Measurements from ENCODE around the gene CPED1. TPM values are rescaled to one million over a fixed set of nuclear protein-coding genes. Genes with fewer than 3 reads are reported as not detected.
"Not testable (repeated sequence)": the region's sequence is repeated elsewhere in the genome, so short reads cannot be mapped to it uniquely, and the experiment has no call there.

The CPED1 gene
- total RNA-seq, 1 donor from 2014 or later: 38.6 TPM

DNA sequence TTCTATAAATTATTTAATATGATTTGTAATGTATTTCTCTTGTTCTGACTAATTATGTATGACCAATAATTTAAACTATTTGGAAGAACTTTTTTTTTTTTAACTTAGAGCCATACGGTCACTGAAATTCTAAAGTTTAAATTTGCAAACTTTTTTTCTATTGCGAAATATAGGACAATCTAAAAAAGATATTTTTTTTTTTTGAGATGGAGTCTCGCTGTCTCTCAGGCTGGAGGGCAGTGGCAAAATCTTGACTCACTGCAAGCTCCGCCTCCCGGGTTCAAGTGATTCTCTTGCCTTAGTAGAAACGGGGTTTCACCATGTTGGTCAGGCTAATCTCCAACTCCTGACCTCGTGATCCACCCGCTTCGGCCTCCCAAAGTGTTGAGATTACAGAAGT lies 130.5 kb downstream of the CPED1 start:
- H3K4me3 ChIP-seq: no peak overlapping the region
- no peak overlapping the region for H3K27ac ChIP-seq
- no peaks in the 10 kb centered on the region for H3K27me3 ChIP-seq (ENCODE audit: low read depth)
- no peaks in the 10 kb centered on the region for H3K4me1 ChIP-seq
- TF ChIP-seq, protein P1, sequence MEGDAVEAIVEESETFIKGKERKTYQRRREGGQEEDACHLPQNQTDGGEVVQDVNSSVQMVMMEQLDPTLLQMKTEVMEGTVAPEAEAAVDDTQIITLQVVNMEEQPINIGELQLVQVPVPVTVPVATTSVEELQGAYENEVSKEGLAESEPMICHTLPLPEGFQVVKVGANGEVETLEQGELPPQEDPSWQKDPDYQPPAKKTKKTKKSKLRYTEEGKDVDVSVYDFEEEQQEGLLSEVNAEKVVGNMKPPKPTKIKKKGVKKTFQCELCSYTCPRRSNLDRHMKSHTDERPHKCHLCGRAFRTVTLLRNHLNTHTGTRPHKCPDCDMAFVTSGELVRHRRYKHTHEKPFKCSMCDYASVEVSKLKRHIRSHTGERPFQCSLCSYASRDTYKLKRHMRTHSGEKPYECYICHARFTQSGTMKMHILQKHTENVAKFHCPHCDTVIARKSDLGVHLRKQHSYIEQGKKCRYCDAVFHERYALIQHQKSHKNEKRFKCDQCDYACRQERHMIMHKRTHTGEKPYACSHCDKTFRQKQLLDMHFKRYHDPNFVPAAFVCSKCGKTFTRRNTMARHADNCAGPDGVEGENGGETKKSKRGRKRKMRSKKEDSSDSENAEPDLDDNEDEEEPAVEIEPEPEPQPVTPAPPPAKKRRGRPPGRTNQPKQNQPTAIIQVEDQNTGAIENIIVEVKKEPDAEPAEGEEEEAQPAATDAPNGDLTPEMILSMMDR (IDR thresholded peaks at IDR 0.05): no peak
- no peaks in the 10 kb centered on the region for H3K36me3 ChIP-seq
- ATAC-seq (no peak), DNase-seq (no peak)
- no peaks in the 10 kb centered on the region for H3K9me3 ChIP-seq
- intact Hi-C loops (cut with DNase I): no loop called here

DNA sequence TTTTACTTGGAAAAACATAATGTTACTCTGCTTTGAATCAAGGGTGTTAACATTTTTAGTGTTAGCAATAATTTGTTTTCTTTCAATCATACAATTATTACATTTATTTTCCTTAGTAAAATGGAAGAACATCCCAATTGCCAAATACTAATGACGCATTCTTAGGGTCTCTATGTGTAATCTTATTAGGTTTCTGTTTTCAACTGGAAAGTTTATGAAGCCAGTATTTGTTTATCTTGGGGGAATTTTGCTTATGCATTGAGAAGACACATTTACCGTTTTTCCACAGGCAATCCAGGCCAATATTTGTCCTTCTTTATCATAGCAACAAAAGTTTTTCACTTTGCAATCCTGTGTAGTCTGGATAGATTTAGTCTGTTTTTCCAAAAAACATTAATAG lies 134.5 kb downstream of the CPED1 start:
- ATAC-seq (no peak), DNase-seq (no peak)
- no peak overlapping the region for H3K27ac ChIP-seq
- intact Hi-C loops (cut with DNase I): no loop called here
- no peaks in the 10 kb centered on the region for H3K36me3 ChIP-seq
- H3K27me3 ChIP-seq (ENCODE audit: low read depth): no peaks in the 10 kb centered on the region
- no peaks in the 10 kb centered on the region for H3K9me3 ChIP-seq
- H3K4me1 ChIP-seq: no peaks in the 10 kb centered on the region
- H3K4me3 ChIP-seq: no peak overlapping the region
- TF ChIP-seq, protein P1 (IDR thresholded peaks at IDR 0.05): no peak

DNA sequence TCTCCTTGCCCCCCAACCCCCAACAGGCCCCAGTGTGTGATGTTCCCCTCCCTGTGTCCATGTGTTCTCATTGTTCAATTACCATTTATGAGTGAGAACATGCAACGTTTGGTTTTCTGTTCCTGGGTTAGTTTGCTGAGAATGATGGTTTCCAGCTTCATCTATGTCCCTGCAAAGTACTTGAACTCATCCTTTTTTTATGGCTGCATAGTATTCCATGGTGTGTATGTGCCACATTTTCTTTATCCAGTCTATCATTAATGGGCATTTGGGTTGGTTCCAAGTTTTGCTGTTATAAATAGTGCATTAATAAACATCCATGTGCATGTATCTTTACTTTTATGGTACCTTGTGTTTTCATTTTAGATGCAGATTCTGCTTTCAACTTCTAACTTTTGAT lies 136.9 kb downstream of the CPED1 start:
- H3K4me3 ChIP-seq; intact Hi-C loops (cut with DNase I); H3K27me3 ChIP-seq (ENCODE audit: low read depth); DNase-seq; H3K27ac ChIP-seq; ATAC-seq; H3K4me1 ChIP-seq; H3K9me3 ChIP-seq; H3K36me3 ChIP-seq: not testable (repeated sequence)

DNA sequence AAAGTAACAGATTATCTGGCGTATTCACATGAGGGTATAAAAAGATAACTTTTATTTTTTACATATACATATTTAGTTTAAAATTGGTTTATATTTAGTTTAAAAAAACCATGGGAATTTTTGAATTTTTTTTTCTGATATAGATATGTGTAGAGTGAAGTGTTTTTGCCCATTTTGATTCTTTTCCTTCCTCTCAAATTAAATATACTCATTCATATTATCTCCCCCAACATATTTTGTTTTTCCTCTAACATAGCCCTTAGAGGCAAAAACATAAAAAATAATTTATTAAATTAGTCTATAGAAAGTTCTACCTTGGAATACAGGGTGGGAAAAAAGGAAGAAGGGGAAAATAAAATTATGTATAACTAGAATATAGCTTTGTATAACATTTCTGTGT lies 137.7 kb downstream of the CPED1 start:
- intact Hi-C loops (cut with DNase I): no loop called here
- Histone ChIP-seq H3K4me3 (no peak overlapping the region), H3K4me1 (no peaks in the 10 kb centered on the region), H3K36me3 (no peaks in the 10 kb centered on the region), H3K27ac (no peak overlapping the region), H3K27me3 (ENCODE audit: low read depth) (no peaks in the 10 kb centered on the region), H3K9me3 (no peaks in the 10 kb centered on the region)
- ATAC-seq (no peak), DNase-seq (no peak)
- TF ChIP-seq, protein P1 (IDR thresholded peaks at IDR 0.05): no peak

DNA sequence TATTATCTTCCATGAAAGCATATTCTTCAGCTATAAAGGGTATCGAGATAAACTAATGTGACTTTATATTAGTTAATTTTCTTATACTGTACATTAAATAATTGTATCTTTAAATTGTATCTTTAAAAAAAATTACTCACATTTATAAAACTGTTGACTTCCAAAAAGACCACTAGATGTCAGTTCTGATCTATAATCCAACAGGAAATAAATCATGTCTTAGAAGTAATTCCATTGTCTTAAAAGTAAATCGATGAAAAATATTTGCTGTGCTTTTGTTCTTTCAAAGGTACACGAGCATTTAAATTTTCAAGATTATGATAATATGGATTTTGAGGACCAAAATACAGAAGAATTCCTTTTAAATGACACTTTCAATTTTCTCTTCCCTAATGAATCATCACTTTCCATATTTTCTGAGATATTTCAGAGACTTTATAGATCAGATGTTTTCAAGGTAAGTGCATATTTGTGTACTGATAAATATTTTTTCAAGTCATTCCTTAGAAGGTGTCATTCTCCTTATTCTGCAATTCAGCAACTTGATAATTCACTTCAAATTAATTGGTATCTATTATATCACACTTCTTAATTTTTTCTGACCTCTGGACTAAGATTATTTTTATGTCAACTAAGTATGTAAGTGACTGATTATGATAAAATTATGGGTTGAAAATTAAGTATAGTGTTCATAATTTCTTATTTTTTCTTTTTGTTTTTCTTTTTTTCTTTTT lies 138.5 kb downstream of the CPED1 start:
- Histone ChIP-seq H3K36me3 (no peaks in the 10 kb centered on the region), H3K27ac (no peak overlapping the region), H3K4me3 (no peak overlapping the region), H3K27me3 (ENCODE audit: low read depth) (no peaks in the 10 kb centered on the region), H3K4me1 (no peaks in the 10 kb centered on the region), H3K9me3 (no peaks in the 10 kb centered on the region)
- TF ChIP-seq, protein P1 (IDR thresholded peaks at IDR 0.05): no peak
- ATAC-seq (no peak), DNase-seq (no peak)
- intact Hi-C loops (cut with DNase I): no loop called here

DNA sequence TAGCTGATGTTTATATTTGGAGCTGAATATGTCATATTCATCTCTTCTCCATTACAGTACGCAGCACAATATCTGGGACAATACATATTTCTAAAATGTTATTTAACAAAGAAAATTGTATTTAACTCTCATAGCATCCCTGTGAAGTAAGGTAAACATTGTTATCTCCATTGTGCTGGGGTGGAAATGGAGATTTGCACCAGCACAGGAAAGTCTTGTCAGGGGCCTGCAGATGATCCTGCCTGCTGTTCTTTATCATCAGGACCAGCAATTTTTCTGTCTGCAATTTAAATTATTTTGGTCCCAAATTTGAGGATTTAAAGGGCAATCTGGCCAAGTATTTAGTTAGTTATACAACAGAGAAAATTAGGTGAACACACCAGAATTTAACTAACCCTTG lies 144.4 kb downstream of the CPED1 start:
- Histone ChIP-seq H3K27me3 (ENCODE audit: low read depth) (no peaks in the 10 kb centered on the region), H3K4me1 (no peaks in the 10 kb centered on the region), H3K36me3 (no peaks in the 10 kb centered on the region), H3K4me3 (no peak overlapping the region), H3K9me3 (no peaks in the 10 kb centered on the region), H3K27ac (no peak overlapping the region)
- intact Hi-C loops (cut with DNase I): no loop called here
- no peak for ATAC-seq
- TF ChIP-seq, protein P1 (IDR thresholded peaks at IDR 0.05): no peak
- DNase-seq: no peak
